ENCODE data around the gene TCEAL7.

TCEAL7 gene

GRCh38 chrX:103363046-103363445 is 33.0 kb downstream of the TCEAL7 start:
- DNase-seq, result no peak

GRCh38 chrX:103367502-103367901 is 37.5 kb downstream of the TCEAL7 start:
- DNase-seq, result no peak

- no peak for DNase-seq
These were observed 39.4 kb downstream of the TCEAL7 start for GRCh38 chrX:103369479-103369878.

DNA sequence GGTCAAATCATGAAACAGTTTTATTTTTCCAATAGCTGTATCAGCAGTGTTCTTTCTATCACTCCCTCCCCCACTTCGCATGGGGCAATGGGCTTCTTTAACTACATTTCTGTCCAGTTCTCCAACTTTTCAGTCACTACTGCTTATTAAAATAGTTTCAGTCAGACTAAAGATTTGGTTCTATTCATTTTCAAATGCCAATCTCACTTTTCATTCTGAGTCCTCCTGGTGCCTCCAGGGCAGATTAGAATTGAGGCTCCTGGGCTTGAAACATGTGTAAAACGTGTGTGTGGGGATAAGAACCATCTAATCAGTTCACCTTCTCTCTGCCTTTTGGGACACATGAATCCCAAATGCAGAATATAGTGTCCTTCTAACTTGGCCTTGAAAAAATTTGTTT is 42.8 kb downstream of the TCEAL7 start:
- no peak for DNase-seq

GRCh38 chrX:103373581-103373980 is 43.5 kb downstream of the TCEAL7 start:
- no peak for DNase-seq

DNA sequence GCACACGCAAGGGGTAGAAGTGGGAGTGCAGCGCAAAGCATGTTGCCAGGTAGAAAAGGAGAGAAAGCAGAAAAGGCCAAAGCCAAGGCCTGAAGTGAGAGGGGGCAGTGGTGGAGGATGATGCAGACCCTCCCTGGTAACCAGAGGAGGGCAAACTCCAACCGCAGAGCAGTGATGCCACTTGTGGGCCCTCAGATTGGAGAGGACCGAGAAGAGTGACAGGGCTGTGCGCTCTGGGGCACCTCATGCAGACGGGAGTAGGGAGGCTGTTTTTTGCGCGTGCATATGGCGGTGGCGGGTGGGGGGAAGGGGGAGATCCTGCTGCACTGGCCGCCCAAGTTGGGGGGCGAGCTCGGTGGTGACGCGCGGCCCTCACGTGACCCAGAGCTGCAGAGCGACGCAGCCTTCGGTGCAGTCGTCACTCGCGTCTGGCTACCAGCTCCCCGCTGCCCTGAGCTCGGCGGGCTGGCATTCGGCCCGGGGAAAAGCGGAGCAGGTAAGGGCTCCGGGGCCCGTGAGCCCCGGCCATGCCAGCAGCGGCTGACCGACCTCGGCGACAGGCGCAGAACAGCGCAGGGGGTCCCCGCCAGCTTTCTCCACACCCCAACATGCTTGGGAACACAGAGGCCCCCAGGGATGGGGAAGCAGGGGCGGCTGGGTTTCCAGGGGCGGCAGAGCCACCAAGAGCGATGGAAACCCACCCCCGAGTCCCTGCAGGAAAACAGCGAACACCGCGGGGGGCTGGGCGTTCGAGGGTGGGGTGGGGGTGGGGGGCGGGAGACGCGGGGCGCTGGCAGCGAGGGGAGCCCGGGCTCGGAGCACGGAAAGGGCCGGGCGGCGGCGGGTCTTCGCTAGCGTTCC is 46.3 kb downstream of the TCEAL7 start, which contains the start of gene BEX3:
Gene BEX3 (plus strand): TSS at position 421 of the 861 bp plus-strand sequence. CDS start 984 bp downstream, outside the sequence.
- peak in 50 of 51 donors; percentile 0 to 74 (median 39) for DNase-seq

- peak in 24 of 51 donors; percentile 0 to 57 (median 4) for DNase-seq
These were observed 46.9 kb downstream of the TCEAL7 start for GRCh38 chrX:103376979-103377324.

DNA sequence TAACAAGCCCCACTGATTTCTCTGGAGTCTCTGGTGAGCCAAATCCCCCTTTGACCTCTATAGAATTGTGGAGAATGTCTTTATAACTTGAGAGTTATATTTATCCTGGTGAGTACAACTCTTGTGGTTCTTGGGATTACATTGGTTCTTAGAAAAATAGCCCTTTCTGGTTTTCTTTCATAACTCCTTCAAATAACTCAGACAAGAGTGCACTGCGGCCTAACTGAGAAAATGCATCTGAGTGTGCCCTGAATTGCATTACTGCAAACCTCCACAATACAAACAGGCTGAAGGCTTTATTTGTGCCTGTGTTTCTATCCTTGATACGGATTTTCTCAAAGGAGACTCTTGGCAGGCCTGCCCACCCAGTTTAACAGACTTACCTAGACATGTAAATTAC is 49.0 kb downstream of the TCEAL7 start:
- no peak for DNase-seq
